T-helper 1 cell treated with Interleukin-12 subunit alpha and Interleukin-12 subunit beta and Interleukin-4 antibody, amounts not matched to agents 30 μg/mL and 1 μg/mL, for 36 hours (primary cell): Measurements from ENCODE around the gene MGLL.

ENCODE experiments used
- H3K27ac Mint-ChIP-seq: one replicate; pipeline ENCODE4 v1.8.0; 2021; ENCODE audit warnings: mild to moderate bottlenecking, mixed read lengths
- H3K27me3 Mint-ChIP-seq: one replicate; pipeline ENCODE4 v1.8.0; 2021; ENCODE audit warnings: low read depth, mixed read lengths
- H3K36me3 Mint-ChIP-seq: one replicate; pipeline ENCODE4 v1.8.0; 2021; ENCODE audit warnings: low read depth, mixed read lengths
- H3K4me1 Mint-ChIP-seq: one replicate; pipeline ENCODE4 v1.8.0; 2021; ENCODE audit warnings: low read depth, mixed read lengths
- H3K4me3 Mint-ChIP-seq: one replicate; pipeline ENCODE4 v1.8.0; 2021; ENCODE audit warnings: mild to moderate bottlenecking, moderate library complexity, mixed read lengths
- H3K9me3 Mint-ChIP-seq: one replicate; pipeline ENCODE4 v1.8.0; 2021; ENCODE audit warnings: mixed read lengths

The MGLL gene

DNA sequence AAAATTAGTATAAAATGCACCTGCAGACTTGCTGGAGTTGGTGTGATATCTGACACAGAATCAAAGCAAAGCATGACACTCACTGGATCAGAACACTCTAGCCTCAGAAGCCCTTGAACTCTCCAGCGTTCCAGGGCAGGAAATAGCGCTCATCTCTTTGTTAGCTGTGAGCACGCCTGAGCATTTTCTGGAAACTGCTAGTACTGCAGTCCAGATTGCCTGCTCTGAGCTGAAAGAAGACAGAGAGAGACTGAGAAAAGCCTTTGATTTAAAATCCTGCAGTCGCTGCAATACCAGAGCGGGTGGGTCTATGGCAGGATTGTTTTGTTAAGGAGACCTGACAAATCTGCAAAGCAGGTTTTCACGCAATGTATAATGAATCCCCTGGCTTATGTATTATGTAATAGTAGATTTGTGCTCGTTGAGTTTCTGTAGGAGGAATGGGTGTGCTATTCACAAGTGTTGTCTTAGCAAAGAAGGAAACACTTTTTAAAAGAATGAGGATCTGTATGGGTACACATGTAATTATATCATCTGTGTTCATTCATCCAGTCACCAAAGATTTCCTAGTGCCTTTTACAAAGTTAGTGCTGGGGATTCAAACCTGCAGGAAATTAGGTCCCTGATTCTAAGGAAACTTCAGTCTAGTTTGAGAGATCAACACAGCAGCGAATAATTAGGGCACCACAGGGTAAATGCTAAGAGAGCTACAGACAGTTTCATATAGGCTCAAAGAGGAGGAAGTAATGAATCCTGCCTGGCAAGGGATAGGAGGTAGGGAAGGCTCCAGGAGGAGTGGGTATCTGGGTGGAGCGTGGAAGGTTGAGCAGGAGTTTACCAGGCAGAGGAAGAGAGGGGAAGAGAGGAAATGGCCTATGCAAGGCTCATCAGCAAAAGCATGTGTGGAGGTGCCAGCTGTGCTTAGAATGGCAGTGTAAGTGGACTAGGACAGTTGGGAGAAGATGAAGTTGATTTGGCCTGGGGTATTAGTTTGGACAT is 26.1 kb upstream of the MGLL start:
- Mint-ChIP-seq H3K4me3 (no peak overlapping the region), H3K27ac (no peak overlapping the region), H3K9me3 (no peaks in the 10 kb centered on the region), H3K36me3 (no peaks in the 10 kb centered on the region), H3K27me3 (peaks cover 8% of the 10 kb centered on the region), H3K4me1 (no peaks in the 10 kb centered on the region)

DNA sequence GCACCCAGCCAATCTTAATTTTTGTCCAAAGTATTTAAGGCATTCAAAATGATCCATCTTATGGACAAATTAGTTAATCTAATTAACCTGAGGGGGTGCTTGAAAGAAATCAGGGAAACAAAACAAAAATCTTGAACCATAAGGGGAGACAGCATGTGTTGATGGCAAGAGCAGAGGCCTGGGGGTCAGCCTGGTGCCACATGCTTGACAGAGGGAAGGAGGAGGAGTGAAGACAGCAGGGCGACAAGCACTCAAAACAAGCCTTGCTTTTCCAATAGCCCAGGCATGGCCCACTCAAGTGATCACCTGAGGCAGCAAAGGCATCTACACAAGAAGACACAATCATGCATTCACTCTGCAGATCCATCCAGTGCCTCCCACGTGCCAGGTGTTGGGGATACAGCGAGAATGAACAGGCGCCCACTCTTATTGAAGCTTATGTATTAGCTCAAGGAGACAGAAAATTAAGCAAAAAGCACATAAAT is 25.0 kb upstream of the MGLL start:
- Mint-ChIP-seq H3K27me3 (peaks cover 8% of the 10 kb centered on the region), H3K4me1 (no peaks in the 10 kb centered on the region), H3K27ac (no peak overlapping the region)

GRCh38 chr3:127846576-127846975 is 24.3 kb upstream of the MGLL start:
- Mint-ChIP-seq H3K9me3 (no peaks in the 10 kb centered on the region), H3K4me3 (no peak overlapping the region)

More for the DNA sequence above, 25.0 kb upstream of the MGLL start:
- no peaks in the 10 kb centered on the region for H3K36me3 Mint-ChIP-seq
- H3K9me3 Mint-ChIP-seq, result no peaks in the 10 kb centered on the region
- H3K4me3 Mint-ChIP-seq, result no peak overlapping the region

GRCh38 chr3:127844326-127844942 is 22.1 kb upstream of the MGLL start:
- peaks cover 8% of the 10 kb centered on the region for H3K27me3 Mint-ChIP-seq
- H3K9me3 Mint-ChIP-seq, result no peaks in the 10 kb centered on the region
- H3K36me3 Mint-ChIP-seq, result no peaks in the 10 kb centered on the region
- H3K27ac Mint-ChIP-seq, result no peak overlapping the region
- H3K4me1 Mint-ChIP-seq, result no peaks in the 10 kb centered on the region
- H3K4me3 Mint-ChIP-seq, result no peak overlapping the region

More at GRCh38 chr3:127846576-127846975, 24.3 kb upstream of the MGLL start:
- Mint-ChIP-seq H3K27me3 (peaks cover 8% of the 10 kb centered on the region), H3K27ac (no peak overlapping the region), H3K4me1 (no peaks in the 10 kb centered on the region), H3K36me3 (no peaks in the 10 kb centered on the region)

DNA sequence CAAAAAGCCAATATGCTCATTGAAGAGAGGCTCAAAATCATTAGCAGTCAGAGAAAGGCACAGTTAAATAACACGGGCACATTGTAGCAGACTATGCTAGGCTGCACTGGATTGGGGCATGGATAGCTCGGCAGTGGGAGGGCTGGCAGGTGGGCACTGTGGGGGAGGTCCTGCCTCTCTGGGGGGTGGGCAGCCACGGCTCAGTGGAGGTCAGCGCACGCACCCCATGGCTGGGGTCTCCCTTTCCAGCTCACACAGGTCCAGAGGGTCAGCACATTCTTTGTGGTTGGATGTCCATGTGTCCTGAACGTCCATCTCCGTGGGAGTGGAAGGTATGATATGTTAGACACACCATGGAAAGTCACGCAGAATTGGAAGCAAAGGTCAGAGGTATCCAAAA is 18.4 kb upstream of the MGLL start:
- peaks cover 4% of the 10 kb centered on the region for H3K27me3 Mint-ChIP-seq
- no peak overlapping the region for H3K4me3 Mint-ChIP-seq
- H3K4me1 Mint-ChIP-seq, result no peaks in the 10 kb centered on the region
- H3K36me3 Mint-ChIP-seq, result no peaks in the 10 kb centered on the region
- H3K27ac Mint-ChIP-seq, result no peak overlapping the region
- peaks cover 4% of the 10 kb centered on the region for H3K9me3 Mint-ChIP-seq

- Mint-ChIP-seq H3K9me3 (peaks cover 4% of the 10 kb centered on the region), H3K4me3 (no peak overlapping the region), H3K36me3 (no peaks in the 10 kb centered on the region), H3K27ac (no peak overlapping the region), H3K4me1 (no peaks in the 10 kb centered on the region), H3K27me3 (peaks cover 4% of the 10 kb centered on the region)
Measured at GRCh38 chr3:127839099-127839498, 16.8 kb upstream of the MGLL start.

DNA sequence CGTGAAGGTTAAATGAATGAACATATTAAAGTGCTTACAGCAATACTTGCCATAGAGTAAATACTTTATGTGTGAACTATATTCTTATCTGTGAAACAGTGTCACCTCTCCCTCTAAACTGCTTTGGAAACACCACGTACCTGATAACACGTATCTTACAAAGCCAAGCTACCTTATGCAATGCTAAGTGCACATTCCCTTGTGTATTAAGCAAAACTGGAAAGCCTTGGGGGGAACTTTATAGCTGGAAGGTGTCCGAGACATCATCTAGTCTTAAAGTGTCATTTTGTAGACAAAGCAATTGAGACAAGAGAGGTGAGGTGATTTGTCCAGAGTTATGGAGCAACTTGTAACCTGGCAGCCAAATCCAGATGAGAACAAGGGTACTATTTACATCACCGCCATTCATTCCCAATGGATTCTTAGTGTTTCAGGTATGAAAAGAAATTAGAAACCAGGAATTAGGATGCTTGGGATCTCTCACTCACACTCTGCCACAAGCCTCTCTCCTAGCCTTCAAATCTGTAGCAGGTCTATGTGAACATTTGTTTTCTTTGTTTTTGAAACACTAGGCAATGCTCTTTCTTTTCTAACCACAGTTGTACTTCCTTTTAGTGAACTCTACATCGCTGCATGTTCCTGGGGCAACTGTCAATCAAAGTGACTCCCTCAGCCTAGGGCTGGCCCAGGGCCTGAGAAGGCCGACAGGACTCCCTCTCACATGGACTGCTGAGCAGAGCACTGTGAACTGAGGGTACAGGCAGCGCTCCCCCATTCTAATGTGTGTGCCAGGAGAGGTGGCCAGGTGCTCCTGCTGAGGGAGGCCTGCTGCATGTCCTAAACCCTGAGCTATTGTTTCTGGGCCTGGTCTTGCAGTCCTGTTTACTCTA is 13.9 kb upstream of the MGLL start:
- no peak overlapping the region for H3K4me3 Mint-ChIP-seq
- no peaks in the 10 kb centered on the region for H3K4me1 Mint-ChIP-seq
- H3K27me3 Mint-ChIP-seq, result peaks cover 9% of the 10 kb centered on the region
- peaks cover 4% of the 10 kb centered on the region for H3K9me3 Mint-ChIP-seq
- H3K27ac Mint-ChIP-seq, result no peak overlapping the region
- no peaks in the 10 kb centered on the region for H3K36me3 Mint-ChIP-seq

- no peaks in the 10 kb centered on the region for H3K4me1 Mint-ChIP-seq
- H3K36me3 Mint-ChIP-seq, result no peaks in the 10 kb centered on the region
- no peak overlapping the region for H3K4me3 Mint-ChIP-seq
- H3K27me3 Mint-ChIP-seq, result peaks cover 9% of the 10 kb centered on the region
- H3K27ac Mint-ChIP-seq, result no peak overlapping the region
- H3K9me3 Mint-ChIP-seq, result peaks cover 14% of the 10 kb centered on the region
Measured at GRCh38 chr3:127834771-127835170, 12.5 kb upstream of the MGLL start.

GRCh38 chr3:127833281-127834032 is 11.1 kb upstream of the MGLL start:
- Mint-ChIP-seq H3K4me1 (no peaks in the 10 kb centered on the region), H3K36me3 (no peaks in the 10 kb centered on the region), H3K4me3 (no peak overlapping the region)

GRCh38 chr3:127831723-127832172 is 9.4 kb upstream of the MGLL start:
- Mint-ChIP-seq H3K27me3 (peaks cover 13% of the 10 kb centered on the region), H3K4me1 (no peaks in the 10 kb centered on the region), H3K27ac (no peak overlapping the region), H3K9me3 (peaks cover 24% of the 10 kb centered on the region), H3K4me3 (no peak overlapping the region), H3K36me3 (no peaks in the 10 kb centered on the region)

More at GRCh38 chr3:127833281-127834032, 11.1 kb upstream of the MGLL start:
- peaks cover 10% of the 10 kb centered on the region for H3K27me3 Mint-ChIP-seq
- peaks cover 21% of the 10 kb centered on the region for H3K9me3 Mint-ChIP-seq
- H3K27ac Mint-ChIP-seq, result no peak overlapping the region

GRCh38 chr3:127829537-127829936 is 7.2 kb upstream of the MGLL start:
- Mint-ChIP-seq H3K9me3 (peaks cover 24% of the 10 kb centered on the region), H3K27ac (no peak overlapping the region), H3K36me3 (no peaks in the 10 kb centered on the region), H3K4me1 (no peaks in the 10 kb centered on the region), H3K27me3 (peaks cover 27% of the 10 kb centered on the region), H3K4me3 (no peak overlapping the region)

- H3K9me3 Mint-ChIP-seq, result peaks cover 24% of the 10 kb centered on the region
- H3K4me1 Mint-ChIP-seq, result no peaks in the 10 kb centered on the region
- H3K4me3 Mint-ChIP-seq, result no peak overlapping the region
- no peaks in the 10 kb centered on the region for H3K36me3 Mint-ChIP-seq
- H3K27me3 Mint-ChIP-seq, result peaks cover 39% of the 10 kb centered on the region
- H3K27ac Mint-ChIP-seq, result no peak overlapping the region
Measured at GRCh38 chr3:127827808-127828207, 5.5 kb upstream of the MGLL start.

DNA sequence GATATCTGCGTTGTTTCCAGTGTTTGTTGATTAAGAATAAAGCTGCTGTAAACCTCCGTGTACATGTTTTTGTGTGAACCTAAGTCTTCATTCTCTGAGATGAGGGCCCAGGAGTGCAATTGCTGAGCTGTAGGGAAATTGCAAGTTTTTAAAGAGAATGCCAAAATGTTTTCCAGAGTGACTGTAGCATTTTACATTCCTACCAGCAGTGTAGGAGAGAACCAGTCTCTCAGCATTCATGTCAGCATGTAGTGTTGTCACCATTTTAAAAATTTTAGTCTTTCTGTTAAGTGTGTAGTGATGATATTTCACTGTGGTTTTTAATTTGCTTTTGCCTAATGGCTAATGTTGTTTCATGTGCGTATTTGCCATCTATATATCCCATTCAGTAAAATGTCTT is 3.4 kb upstream of the MGLL start:
- Mint-ChIP-seq H3K36me3 (no peaks in the 10 kb centered on the region), H3K9me3 (peaks cover 24% of the 10 kb centered on the region), H3K27ac (no peak overlapping the region), H3K4me3 (no peak overlapping the region), H3K27me3 (peaks cover 52% of the 10 kb centered on the region), H3K4me1 (peaks cover 6% of the 10 kb centered on the region)
